Cardiac fibroblast (primary cell): Measurements from ENCODE around the gene PDE4D.

ENCODE experiments used
- DNase-seq, 2 donors: peaks; one replicate each; pipeline versions ENCODE4 v3.0.0 to v3.0.0-alpha.2; 2010; ENCODE audit warnings: low read depth in 2 of 2
- H3K4me3 ChIP-seq, 2 donors: replicated peaks in 1 of 2; 1 replicate in 1 of 2; 2 replicates in 1 of 2; pipeline ENCODE4 v1.5.1; 2011; ENCODE audit warnings: low read depth in 2 of 2, low read length in 2 of 2, mild to moderate bottlenecking in 2 of 2, moderate library complexity in 1 of 2
- TF ChIP-seq, protein P1 (sequence below): IDR thresholded peaks from one replicate; pipeline ENCODE4 v1.5.1; 2011; ENCODE audit warnings: low read depth, mild to moderate bottlenecking, low read length, inconsistent platforms

Gene PDE4D

DNA sequence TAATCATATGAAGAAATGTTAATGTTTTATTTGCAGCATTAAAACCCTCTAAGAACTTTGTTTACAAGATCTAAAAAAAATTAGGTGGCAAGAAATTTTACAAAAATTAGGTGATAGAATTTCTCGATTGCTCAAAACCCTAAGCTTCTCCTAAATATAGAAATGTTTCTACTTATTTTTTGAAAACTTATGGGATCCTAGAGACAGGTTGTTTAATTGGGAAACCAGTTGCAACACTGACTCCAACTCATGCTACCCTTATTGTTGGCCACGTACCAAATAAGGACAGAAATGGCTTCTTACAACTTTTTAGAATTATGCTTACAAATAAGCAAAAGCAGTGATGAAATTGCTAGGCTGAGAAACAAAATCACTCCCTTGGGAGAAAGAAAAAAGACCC lies 531.1 kb downstream of the PDE4D start:
- no peak for DNase-seq
- TF ChIP-seq, protein P1, sequence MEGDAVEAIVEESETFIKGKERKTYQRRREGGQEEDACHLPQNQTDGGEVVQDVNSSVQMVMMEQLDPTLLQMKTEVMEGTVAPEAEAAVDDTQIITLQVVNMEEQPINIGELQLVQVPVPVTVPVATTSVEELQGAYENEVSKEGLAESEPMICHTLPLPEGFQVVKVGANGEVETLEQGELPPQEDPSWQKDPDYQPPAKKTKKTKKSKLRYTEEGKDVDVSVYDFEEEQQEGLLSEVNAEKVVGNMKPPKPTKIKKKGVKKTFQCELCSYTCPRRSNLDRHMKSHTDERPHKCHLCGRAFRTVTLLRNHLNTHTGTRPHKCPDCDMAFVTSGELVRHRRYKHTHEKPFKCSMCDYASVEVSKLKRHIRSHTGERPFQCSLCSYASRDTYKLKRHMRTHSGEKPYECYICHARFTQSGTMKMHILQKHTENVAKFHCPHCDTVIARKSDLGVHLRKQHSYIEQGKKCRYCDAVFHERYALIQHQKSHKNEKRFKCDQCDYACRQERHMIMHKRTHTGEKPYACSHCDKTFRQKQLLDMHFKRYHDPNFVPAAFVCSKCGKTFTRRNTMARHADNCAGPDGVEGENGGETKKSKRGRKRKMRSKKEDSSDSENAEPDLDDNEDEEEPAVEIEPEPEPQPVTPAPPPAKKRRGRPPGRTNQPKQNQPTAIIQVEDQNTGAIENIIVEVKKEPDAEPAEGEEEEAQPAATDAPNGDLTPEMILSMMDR = no peak
- H3K4me3 ChIP-seq = no peak overlapping the region

DNA sequence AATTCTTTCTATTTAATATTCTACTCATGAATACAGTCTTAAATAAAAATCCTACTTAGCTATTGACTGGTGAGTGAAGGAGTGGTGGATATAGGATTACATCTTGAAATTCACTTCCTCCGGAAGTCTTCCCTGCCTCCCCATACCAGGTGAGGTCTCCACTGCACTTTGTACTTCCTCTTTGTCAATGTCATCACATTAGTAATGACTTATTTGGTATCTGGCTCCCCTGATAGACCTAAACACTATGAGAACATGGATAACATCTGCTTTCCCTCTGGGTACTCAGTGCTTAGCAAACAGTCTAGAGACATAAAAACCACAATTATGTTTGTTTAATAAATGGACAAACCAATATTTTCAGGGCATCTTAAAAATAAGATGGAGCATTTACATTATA lies 532.1 kb downstream of the PDE4D start:
- no peak overlapping the region for H3K4me3 ChIP-seq
- TF ChIP-seq, protein P1 = no peak
- DNase-seq = no peak

DNA sequence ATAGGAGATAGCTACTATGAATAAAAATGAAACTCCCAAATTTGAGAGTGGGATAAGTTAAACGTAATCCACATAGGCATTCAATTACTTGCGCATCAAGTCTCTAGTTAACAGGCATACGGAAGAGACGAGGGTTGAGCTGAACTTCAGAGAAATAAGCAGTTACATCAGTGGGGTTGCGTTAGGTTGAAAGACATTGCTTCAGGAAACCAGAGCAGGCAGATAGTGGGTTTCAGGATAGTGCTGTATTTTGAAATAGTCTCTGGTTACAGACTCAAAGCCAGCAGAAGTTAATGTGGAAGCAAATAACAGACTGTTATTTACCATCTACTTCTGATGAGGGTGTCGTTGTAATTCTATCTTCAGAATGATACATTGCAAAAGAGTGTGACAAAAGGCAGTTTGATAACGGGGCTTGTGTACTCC lies 533.4 kb downstream of the PDE4D start:
- no peak overlapping the region for H3K4me3 ChIP-seq
- peak; percentile 8 to 67 for DNase-seq
- TF ChIP-seq, protein P1 = no peak

DNA sequence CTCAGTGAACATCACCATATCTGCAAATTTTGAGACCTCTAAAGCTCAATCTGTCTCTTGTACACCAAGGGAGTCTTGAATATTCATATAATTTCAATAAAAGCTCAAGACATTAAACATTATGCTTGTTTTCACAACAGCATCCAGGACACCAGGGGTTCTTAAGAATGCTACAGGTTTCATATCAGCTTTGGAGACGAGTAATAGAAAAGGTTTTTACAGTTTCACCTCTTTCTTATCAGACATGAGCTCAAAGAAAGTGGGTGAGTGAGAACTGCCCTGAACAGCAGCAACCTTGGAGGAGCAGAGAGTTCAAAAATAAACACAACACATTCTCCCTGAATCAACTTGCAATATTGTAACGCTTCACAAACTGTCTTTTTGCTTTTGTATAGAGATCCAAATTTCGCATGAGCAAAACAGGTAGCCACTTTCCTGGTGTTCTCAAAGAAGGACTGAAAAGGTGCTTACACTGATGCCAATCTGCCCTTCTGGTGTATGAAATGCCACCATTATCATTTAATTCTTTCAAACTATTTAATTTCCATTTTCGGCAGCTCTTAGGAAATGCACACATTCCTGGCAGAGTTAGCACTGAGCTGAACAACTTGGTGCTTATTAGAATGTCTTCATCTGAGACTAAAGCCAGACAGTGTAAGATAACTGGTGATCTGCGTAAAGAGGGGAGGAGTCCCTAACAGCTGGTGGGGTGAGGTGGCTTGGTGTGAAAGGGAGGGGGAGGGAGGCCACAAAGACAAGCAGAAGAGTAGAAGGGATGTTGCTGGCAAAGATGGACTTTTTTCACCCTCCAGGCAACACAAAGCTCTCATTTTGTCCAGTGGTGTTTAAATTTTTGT lies 535.3 kb downstream of the PDE4D start:
- no peak overlapping the region for H3K4me3 ChIP-seq
- TF ChIP-seq, protein P1 = no peak
- DNase-seq = peak; percentile 20 to 85

DNA sequence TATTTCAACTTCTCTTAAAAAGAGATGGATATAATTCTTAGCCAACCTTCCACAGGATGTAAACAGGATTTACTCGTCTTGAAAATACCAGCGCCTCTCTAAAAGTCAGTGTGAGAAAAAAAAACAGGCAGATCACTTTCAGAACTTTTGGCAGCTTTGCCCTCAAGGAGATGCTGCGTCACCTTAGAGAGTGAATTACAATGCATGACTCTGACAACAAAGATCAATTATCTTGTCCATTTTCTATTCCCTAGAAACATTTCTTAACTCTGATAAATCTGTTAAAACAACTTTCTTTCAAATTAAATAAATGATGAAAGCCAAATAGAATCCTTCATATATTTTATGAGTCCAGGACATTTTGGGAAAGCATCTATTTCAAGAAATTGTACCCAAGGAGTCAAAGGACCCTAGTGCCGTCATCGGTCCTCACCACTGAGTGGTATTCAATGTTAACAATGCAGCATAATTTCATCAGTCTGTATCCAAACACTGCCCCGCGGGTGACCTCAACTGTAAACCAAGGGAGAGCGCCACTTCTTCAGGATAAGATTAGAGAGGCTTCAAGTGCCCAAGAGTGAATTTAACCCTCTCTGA lies 536.0 kb downstream of the PDE4D start:
- peak; percentile 9 to 68 for DNase-seq
- TF ChIP-seq, protein P1 = no peak
- H3K4me3 ChIP-seq = no peak overlapping the region

DNA sequence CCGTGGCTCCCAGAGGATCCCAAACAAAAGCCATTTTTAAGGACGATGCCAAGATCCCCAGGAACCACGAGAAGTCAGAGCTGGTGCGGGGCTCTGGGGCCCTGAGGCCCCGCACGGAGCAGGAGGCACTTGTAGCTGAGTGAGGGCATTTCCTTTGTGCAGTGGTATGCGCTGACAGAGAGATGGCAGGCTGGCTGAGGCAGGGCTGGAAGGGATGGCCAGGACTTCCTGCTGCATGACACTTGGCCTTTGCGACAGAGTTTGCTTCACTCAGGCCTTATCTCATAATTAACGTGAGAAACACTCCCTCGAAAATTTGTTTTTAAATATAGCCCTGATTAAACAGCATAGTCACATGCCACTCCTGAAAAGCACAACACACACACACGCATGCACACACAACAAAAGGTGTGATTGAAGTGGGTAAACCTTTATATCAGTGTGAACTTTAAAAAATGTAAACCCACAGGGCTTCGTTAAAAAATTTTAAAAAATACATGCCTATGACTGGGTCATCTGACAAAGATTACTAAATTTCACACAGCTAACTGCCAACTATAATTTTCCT lies 536.6 kb downstream of the PDE4D start:
- DNase-seq = peak in 1 of 2 donors; percentile 38
- TF ChIP-seq, protein P1 = no peak
- no peak overlapping the region for H3K4me3 ChIP-seq
